Type B pancreatic cell (in vitro differentiated cells): ENCODE data around the gene PRDM16. TPM values are rescaled to one million over a fixed set of nuclear protein-coding genes. Genes with fewer than 3 reads are reported as not detected.

Experiments used
- DNase-seq: peaks from one replicate; pipeline ENCODE4 v3.0.0; 2021; ENCODE audit warnings: mixed read lengths; ENCODE audit not compliant: unreplicated experiment; ENCODE audit errors: extremely low spot score
- H3K27ac Mint-ChIP-seq: 2 replicates; pipeline ENCODE4 v1.8.0; 2021; ENCODE audit warnings: mild to moderate bottlenecking, mixed read lengths
- H3K27me3 Mint-ChIP-seq: 2 replicates; pipeline ENCODE4 v1.8.0; 2021; ENCODE audit warnings: mixed read lengths
- H3K36me3 Mint-ChIP-seq: 2 replicates; pipeline ENCODE4 v1.8.0; 2021; ENCODE audit warnings: mixed read lengths
- H3K4me1 Mint-ChIP-seq: one replicate; pipeline ENCODE4 v1.8.0; 2021; ENCODE audit warnings: mixed read lengths; ENCODE audit not compliant: unreplicated experiment
- H3K4me3 Mint-ChIP-seq: 2 replicates; pipeline ENCODE4 v1.8.0; 2021; ENCODE audit warnings: mild to moderate bottlenecking, mixed read lengths
- H3K9me3 Mint-ChIP-seq: 2 replicates; pipeline ENCODE4 v1.8.0; 2021; ENCODE audit warnings: mixed read lengths
- total RNA-seq: library from RNA; stranded (reverse); gene quantifications from 2 replicates; pipeline ENCODE4 v1.2.1, GENCODE V29; 2021; ENCODE audit warnings: low replicate concordance
- TF ChIP-seq, protein P1 (sequence below): fragments of 200-600 bp; sonication (generic); conservative IDR thresholded peaks from 2 replicates; pipeline ENCODE4 v1.5.0; 2021; ENCODE audit warnings: antibody characterized with exemption, mild to moderate bottlenecking

PRDM16 gene
- total RNA-seq, 1 donor from 2014 or later: 23.6 TPM

DNA sequence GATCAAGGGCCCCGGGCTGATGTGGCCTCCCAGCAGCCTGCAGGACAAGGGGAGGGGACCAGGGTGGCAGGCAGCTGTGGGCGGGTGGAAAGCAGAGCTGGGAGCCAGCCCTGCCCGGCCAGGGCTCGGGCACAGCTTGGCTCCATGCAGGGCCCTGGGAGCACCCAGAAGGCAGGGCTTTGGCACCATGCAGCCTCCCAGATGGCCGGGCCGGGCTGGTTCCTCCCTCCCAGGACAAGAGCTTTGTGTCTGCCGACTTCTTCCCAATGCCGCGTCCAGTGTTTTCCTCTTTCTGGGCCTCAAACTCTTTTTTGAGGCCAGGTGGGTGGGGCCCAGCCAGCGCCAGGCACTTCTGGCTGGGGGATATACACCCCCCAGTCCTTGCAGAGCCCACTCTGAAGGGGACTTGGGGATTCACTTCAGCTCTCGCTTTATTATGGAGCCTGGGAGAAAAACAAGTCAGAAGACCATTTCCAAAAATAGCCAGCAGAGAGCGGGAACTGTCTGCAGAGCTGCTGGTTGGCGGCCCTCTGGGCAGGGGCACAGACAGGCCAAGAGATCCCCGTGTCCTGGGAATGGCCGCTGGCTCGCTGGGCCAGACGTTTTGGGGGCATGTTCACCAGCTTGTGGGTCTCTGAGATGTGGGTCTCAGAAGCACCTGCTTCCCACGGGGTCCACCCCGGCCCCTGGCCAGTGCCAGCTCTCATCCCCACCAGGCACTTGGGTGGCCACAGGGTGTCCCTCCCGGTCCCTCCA lies 281.7 kb downstream of the PRDM16 start:
- Mint-ChIP-seq H3K4me1 (peaks cover 13% of the 10 kb centered on the region), H3K36me3 (no peaks in the 10 kb centered on the region), H3K4me3 (no peak overlapping the region), H3K27ac (no peak overlapping the region), H3K9me3 (no peaks in the 10 kb centered on the region), H3K27me3 (peaks cover 8% of the 10 kb centered on the region)
- TF ChIP-seq, protein P1, sequence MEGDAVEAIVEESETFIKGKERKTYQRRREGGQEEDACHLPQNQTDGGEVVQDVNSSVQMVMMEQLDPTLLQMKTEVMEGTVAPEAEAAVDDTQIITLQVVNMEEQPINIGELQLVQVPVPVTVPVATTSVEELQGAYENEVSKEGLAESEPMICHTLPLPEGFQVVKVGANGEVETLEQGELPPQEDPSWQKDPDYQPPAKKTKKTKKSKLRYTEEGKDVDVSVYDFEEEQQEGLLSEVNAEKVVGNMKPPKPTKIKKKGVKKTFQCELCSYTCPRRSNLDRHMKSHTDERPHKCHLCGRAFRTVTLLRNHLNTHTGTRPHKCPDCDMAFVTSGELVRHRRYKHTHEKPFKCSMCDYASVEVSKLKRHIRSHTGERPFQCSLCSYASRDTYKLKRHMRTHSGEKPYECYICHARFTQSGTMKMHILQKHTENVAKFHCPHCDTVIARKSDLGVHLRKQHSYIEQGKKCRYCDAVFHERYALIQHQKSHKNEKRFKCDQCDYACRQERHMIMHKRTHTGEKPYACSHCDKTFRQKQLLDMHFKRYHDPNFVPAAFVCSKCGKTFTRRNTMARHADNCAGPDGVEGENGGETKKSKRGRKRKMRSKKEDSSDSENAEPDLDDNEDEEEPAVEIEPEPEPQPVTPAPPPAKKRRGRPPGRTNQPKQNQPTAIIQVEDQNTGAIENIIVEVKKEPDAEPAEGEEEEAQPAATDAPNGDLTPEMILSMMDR: no peak
- DNase-seq: no peak

DNA sequence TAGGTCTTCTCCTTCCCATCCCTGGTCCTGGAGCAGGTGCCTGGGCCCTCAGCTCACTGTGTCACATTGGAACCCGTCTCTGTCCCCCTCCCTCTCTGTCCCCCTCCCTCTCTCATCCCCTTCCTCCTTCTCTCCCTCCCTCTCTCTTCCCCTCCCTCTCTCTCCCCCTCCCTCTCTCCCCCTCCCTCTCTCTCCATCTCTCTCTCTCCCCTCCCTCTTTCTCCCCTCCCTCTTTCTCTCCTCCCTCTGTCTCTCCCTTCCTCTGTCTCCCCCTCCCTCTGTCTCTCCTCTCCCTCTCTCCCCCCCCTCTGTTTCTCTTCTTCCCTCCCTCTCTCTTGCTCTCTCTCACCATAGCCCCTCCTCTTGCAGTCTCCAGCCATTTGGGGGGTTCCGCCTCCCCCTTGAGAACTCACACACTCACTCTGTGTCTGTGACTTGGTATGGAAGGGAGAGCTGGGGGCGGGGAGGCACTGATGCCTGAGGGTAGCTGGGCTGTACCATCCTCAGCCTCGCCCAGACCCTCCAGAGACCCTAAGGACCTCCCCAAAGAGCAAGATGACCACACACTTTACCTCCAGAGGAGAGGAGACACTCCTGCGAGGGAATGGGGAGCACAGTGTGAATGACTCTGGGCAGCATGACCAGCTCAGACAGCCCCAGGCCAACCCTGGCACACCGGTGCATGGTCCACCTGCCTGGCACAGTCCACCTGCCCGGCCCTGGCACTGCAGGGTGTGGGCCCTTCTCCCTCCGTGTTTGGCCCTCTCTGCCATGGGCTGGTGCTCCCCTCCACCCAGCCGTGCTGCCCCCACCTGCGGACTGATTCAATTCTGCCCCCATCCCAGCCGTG lies 282.7 kb downstream of the PRDM16 start:
- Mint-ChIP-seq H3K4me1 (peaks cover 13% of the 10 kb centered on the region), H3K9me3 (no peaks in the 10 kb centered on the region), H3K36me3 (no peaks in the 10 kb centered on the region), H3K4me3 (no peak overlapping the region), H3K27me3 (peaks cover 8% of the 10 kb centered on the region), H3K27ac (no peak overlapping the region)
- DNase-seq: no peak
- TF ChIP-seq, protein P1: no peak

DNA sequence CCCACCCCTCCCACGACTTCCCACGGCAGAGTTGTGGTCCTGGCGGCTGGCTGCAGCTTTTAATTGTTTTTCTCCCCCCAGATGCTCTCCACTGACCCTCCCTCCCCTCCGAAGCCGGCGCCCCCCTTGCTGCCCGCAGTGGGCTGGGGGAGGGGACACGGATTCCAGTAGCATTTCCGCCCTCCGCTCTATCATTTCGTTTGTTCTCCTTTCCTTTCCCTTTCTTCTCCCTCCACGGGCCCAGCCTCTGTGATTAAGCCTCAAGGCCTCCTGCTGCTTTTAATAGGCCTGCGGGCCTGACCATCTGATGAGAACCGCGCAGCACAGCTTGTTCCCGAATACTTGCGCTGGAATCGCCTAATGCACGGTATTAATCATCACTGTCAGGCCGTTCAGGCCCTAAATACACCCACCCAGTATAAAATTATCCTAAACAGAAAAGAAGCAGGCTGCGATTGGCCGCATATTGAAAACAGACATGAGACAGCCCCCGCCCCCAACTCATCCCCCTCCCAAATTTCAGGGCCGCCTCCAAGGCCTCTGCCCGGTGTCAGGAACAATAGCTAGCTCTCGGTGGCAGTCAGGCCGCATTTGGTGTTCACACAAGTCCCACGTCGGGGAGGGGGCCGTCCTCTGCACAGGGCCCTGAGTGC lies 283.4 kb downstream of the PRDM16 start:
- peaks cover 8% of the 10 kb centered on the region for H3K27me3 Mint-ChIP-seq
- peak overlapping the region; percentile 63 for H3K27ac Mint-ChIP-seq
- no peaks in the 10 kb centered on the region for H3K9me3 Mint-ChIP-seq
- no peaks in the 10 kb centered on the region for H3K36me3 Mint-ChIP-seq
- H3K4me1 Mint-ChIP-seq: peaks cover 13% of the 10 kb centered on the region
- TF ChIP-seq, protein P1: peak; percentile 13
- H3K4me3 Mint-ChIP-seq: peak overlapping the region; percentile 80
- DNase-seq: peak; percentile 81

DNA sequence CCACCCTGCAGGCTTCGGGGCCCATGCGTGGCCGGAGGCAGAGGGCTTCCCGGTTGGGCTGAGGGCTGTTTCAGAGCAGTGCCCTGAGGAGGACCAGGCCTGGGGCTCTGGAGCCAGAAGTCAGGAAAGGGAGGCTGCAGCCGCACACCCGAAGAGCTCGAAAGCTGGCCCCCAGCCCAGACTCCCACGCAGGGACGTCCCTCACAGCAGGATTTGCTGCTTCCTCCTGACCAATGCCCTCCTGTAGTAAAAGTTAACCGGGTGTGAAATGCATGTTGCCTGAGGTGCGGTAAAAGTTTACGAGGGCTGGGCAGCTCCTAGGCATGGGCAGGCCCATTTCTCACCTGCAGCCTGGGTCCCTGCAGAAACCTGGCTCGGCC lies 283.9 kb downstream of the PRDM16 start:
- Mint-ChIP-seq H3K4me1 (peaks cover 13% of the 10 kb centered on the region), H3K4me3 (no peak overlapping the region)

DNA sequence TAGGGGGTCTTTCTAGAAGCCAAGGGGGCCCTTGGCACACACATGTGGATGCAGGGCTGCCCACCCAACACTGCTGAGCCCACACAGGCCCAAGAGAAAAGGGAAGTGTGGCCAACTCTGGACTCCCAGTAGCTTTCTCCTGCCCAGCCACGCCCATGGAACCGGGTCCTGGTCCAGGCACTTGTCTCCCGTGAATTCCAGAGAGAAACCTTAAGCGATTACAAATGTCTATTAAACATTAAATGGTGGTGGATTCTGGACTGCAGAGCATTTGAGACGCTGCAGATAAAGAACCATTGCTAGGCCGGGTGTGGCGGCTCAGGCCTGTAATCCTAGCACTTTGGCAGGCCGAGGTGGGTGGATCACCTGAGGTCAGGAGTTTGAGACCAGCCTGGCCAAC lies 284.9 kb downstream of the PRDM16 start:
- TF ChIP-seq, protein P1: no peak
- H3K27ac Mint-ChIP-seq: no peak overlapping the region
- peaks cover 13% of the 10 kb centered on the region for H3K4me1 Mint-ChIP-seq
- no peaks in the 10 kb centered on the region for H3K36me3 Mint-ChIP-seq
- peaks cover 8% of the 10 kb centered on the region for H3K27me3 Mint-ChIP-seq
- H3K4me3 Mint-ChIP-seq: no peak overlapping the region
- no peaks in the 10 kb centered on the region for H3K9me3 Mint-ChIP-seq
- DNase-seq: no peak

More for the DNA sequence above, 283.9 kb downstream of the PRDM16 start:
- peaks cover 8% of the 10 kb centered on the region for H3K27me3 Mint-ChIP-seq
- TF ChIP-seq, protein P1: no peak
- no peak for DNase-seq
- no peaks in the 10 kb centered on the region for H3K36me3 Mint-ChIP-seq
- peak overlapping the region; percentile 63 for H3K27ac Mint-ChIP-seq
- no peaks in the 10 kb centered on the region for H3K9me3 Mint-ChIP-seq
